Activated CD8-positive, alpha-beta memory T cell treated with anti-CD3 and anti-CD28 coated beads for 1 hour (primary cell): ENCODE results near the gene TTYH2.

Experiments used
- DNase-seq, 2 donors: peaks; one replicate each; pipeline ENCODE4 v3.0.0-alpha.2; 2020; ENCODE audit warnings: low read depth in 1 of 2; ENCODE audit errors: extremely low read depth in 1 of 2

Gene TTYH2

GRCh38 chr17:74282587-74283370 lies 69.4 kb downstream of the TTYH2 start:
- DNase-seq: peak in 1 of 2 donors; percentile 8

- DNase-seq: no peak
These were observed 70.0 kb downstream of the TTYH2 start for GRCh38 chr17:74283371-74283673.

- no peak for DNase-seq
These were observed 73.7 kb downstream of the TTYH2 start for GRCh38 chr17:74287031-74287602.

GRCh38 chr17:74288785-74289184 lies 75.4 kb downstream of the TTYH2 start:
- no peak for DNase-seq

- DNase-seq: no peak
These were observed 76.3 kb downstream of the TTYH2 start for GRCh38 chr17:74289688-74290087.

- no peak for DNase-seq
These were observed 77.0 kb downstream of the TTYH2 start for GRCh38 chr17:74290340-74290739.

- no peak for DNase-seq
These were observed 79.1 kb downstream of the TTYH2 start for GRCh38 chr17:74292495-74292894.

GRCh38 chr17:74295625-74296547 lies 82.5 kb downstream of the TTYH2 start:
- DNase-seq: no peak

GRCh38 chr17:74296548-74296936 lies 83.2 kb downstream of the TTYH2 start:
- DNase-seq: no peak

- no peak for DNase-seq
These were observed 84.6 kb downstream of the TTYH2 start for GRCh38 chr17:74297941-74298340.

GRCh38 chr17:74298778-74299177 lies 85.4 kb downstream of the TTYH2 start:
- no peak for DNase-seq

- no peak for DNase-seq
These were observed 86.0 kb downstream of the TTYH2 start for GRCh38 chr17:74299226-74300009.

GRCh38 chr17:74303305-74303704 lies 89.9 kb downstream of the TTYH2 start:
- DNase-seq: no peak

GRCh38 chr17:74304184-74304583 lies 90.8 kb downstream of the TTYH2 start:
- no peak for DNase-seq

GRCh38 chr17:74305865-74306654 lies 92.7 kb downstream of the TTYH2 start:
- no peak for DNase-seq

- DNase-seq: no peak
These were observed 94.8 kb downstream of the TTYH2 start for GRCh38 chr17:74307984-74308773.

- no peak for DNase-seq
These were observed 96.5 kb downstream of the TTYH2 start for GRCh38 chr17:74309902-74310301.
